Measurements from ENCODE around the gene NHS. TPM values are rescaled to one million over a fixed set of nuclear protein-coding genes. Genes with fewer than 3 reads are reported as not detected.
A peak's percentile ranks its signal among the peaks of the same experiment; 100 is the strongest.

NHS gene
- total RNA-seq, 1 donor from 2014 or later = 6.6 TPM

- Mint-ChIP-seq H3K27me3 (ENCODE audit: low read depth, unreplicated experiment) (no peaks in the 10 kb centered on the region), H3K4me3 (ENCODE audit: unreplicated experiment) (no peak overlapping the region), H3K4me1 (ENCODE audit: low read depth, unreplicated experiment) (peaks cover 61% of the 10 kb centered on the region), H3K9me3 (ENCODE audit: unreplicated experiment) (no peaks in the 10 kb centered on the region), H3K27ac (ENCODE audit: unreplicated experiment) (no peak overlapping the region), H3K36me3 (ENCODE audit: low read depth, unreplicated experiment) (no peaks in the 10 kb centered on the region)
- no peak overlapping the region for H3K4me3 ChIP-seq (ENCODE audit: insufficient read depth, low read depth, low read length)
- no peaks in the 10 kb centered on the region for H3K36me3 ChIP-seq (ENCODE audit: insufficient read depth, low read length)
- H3K79me2 ChIP-seq (ENCODE audit: insufficient read depth, low read length) = peaks cover 6% of the 10 kb centered on the region
- peak; percentile 69 for DNase-seq (ENCODE audit: low read depth)
- H3K4me2 ChIP-seq (ENCODE audit: low read length) = no peak overlapping the region
- FAIRE-seq = peak; percentile 100
- H3K9me3 ChIP-seq (ENCODE audit: insufficient read depth, low read depth, low read length) = no peaks in the 10 kb centered on the region
- H3K27ac ChIP-seq (ENCODE audit: low read depth, low read length) = peak overlapping the region; percentile 12
- H4K20me1 ChIP-seq (ENCODE audit: insufficient read depth, low read length) = no peaks in the 10 kb centered on the region
- TF ChIP-seq EZH2 (IDR thresholded peaks at IDR 0.05; ENCODE audit: insufficient read depth, low read length) (no peak), CTCF (IDR thresholded peaks at IDR 0.05; ENCODE audit: insufficient read depth, low read depth, low read length) (no peak)
- no peak overlapping the region for H2AFZ ChIP-seq (ENCODE audit: low read depth, low read length)
- H3K27me3 ChIP-seq (ENCODE audit: insufficient read depth, low read length) = no peaks in the 10 kb centered on the region
- no peak overlapping the region for H3K9ac ChIP-seq (ENCODE audit: low read length)
- peaks cover 46% of the 10 kb centered on the region for H3K4me1 ChIP-seq (ENCODE audit: insufficient read depth, low read length)
Observed at GRCh38 chrX:17550011-17550410, 175.0 kb downstream of the NHS start.

- DNase-seq (ENCODE audit: low read depth) (peak; percentile 73), FAIRE-seq (peak; percentile 95)
- TF ChIP-seq CTCF (IDR thresholded peaks at IDR 0.05; ENCODE audit: insufficient read depth, low read depth, low read length) (no peak), EZH2 (IDR thresholded peaks at IDR 0.05; ENCODE audit: insufficient read depth, low read length) (no peak)
- Histone ChIP-seq H2AFZ (ENCODE audit: low read depth, low read length) (no peak overlapping the region), H3K9me3 (ENCODE audit: insufficient read depth, low read depth, low read length) (no peaks in the 10 kb centered on the region), H3K4me2 (ENCODE audit: low read length) (peak overlapping the region; percentile 18), H3K9ac (ENCODE audit: low read length) (peak overlapping the region; percentile 16), H3K27ac (ENCODE audit: low read depth, low read length) (peak overlapping the region; percentile 71), H3K4me1 (ENCODE audit: insufficient read depth, low read length) (peaks cover 46% of the 10 kb centered on the region), H3K79me2 (ENCODE audit: insufficient read depth, low read length) (peaks cover 21% of the 10 kb centered on the region), H4K20me1 (ENCODE audit: insufficient read depth, low read length) (no peaks in the 10 kb centered on the region), H3K27me3 (ENCODE audit: insufficient read depth, low read length) (no peaks in the 10 kb centered on the region), H3K36me3 (ENCODE audit: insufficient read depth, low read length) (no peaks in the 10 kb centered on the region), H3K4me3 (ENCODE audit: insufficient read depth, low read depth, low read length) (no peak overlapping the region)
- peaks cover 60% of the 10 kb centered on the region for H3K4me1 Mint-ChIP-seq (ENCODE audit: low read depth, unreplicated experiment)
- no peak overlapping the region for H3K4me3 Mint-ChIP-seq (ENCODE audit: unreplicated experiment)
- no peaks in the 10 kb centered on the region for H3K36me3 Mint-ChIP-seq (ENCODE audit: low read depth, unreplicated experiment)
- peaks cover 3% of the 10 kb centered on the region for H3K9me3 Mint-ChIP-seq (ENCODE audit: unreplicated experiment)
- peak overlapping the region; percentile 80 for H3K27ac Mint-ChIP-seq (ENCODE audit: unreplicated experiment)
- no peaks in the 10 kb centered on the region for H3K27me3 Mint-ChIP-seq (ENCODE audit: low read depth, unreplicated experiment)
Observed at GRCh38 chrX:17552044-17552650, 177.1 kb downstream of the NHS start.

DNA sequence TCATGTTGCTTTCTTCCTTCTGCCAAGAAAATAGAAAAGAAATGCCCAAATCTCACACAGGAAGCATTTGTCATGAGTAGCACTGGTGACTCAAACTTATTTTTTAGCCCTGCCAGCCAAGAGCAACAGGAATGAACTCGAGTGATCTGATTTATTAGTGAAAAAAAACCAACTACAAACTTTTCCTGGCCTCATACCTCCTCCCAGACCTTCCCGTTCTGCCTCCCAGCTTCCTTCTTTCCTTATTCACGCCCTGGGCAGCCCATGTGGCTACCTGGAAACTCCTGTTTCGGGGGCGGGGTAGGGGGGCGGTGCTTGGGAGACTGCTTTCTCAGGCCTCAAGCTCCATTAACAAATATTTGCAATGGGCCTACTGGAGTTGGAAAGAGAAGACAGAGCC is 178.5 kb downstream of the NHS start:
- Histone ChIP-seq H3K27ac (ENCODE audit: low read depth, low read length) (peak overlapping the region; percentile 71), H3K9ac (ENCODE audit: low read length) (peak overlapping the region; percentile 25), H3K4me1 (ENCODE audit: insufficient read depth, low read length) (peaks cover 37% of the 10 kb centered on the region), H3K36me3 (ENCODE audit: insufficient read depth, low read length) (no peaks in the 10 kb centered on the region), H4K20me1 (ENCODE audit: insufficient read depth, low read length) (no peaks in the 10 kb centered on the region), H2AFZ (ENCODE audit: low read depth, low read length) (no peak overlapping the region), H3K9me3 (ENCODE audit: insufficient read depth, low read depth, low read length) (no peaks in the 10 kb centered on the region), H3K4me3 (ENCODE audit: insufficient read depth, low read depth, low read length) (no peak overlapping the region), H3K79me2 (ENCODE audit: insufficient read depth, low read length) (peaks cover 23% of the 10 kb centered on the region), H3K27me3 (ENCODE audit: insufficient read depth, low read length) (no peaks in the 10 kb centered on the region), H3K4me2 (ENCODE audit: low read length) (peak overlapping the region; percentile 18)
- Mint-ChIP-seq H3K27ac (ENCODE audit: unreplicated experiment) (peak overlapping the region; percentile 58), H3K4me1 (ENCODE audit: low read depth, unreplicated experiment) (peaks cover 47% of the 10 kb centered on the region), H3K36me3 (ENCODE audit: low read depth, unreplicated experiment) (no peaks in the 10 kb centered on the region), H3K4me3 (ENCODE audit: unreplicated experiment) (no peak overlapping the region), H3K27me3 (ENCODE audit: low read depth, unreplicated experiment) (no peaks in the 10 kb centered on the region), H3K9me3 (ENCODE audit: unreplicated experiment) (peaks cover 3% of the 10 kb centered on the region)
- FAIRE-seq (no peak), DNase-seq (ENCODE audit: low read depth) (peak; percentile 87)
- TF ChIP-seq CTCF (IDR thresholded peaks at IDR 0.05; ENCODE audit: insufficient read depth, low read depth, low read length) (no peak), EZH2 (IDR thresholded peaks at IDR 0.05; ENCODE audit: insufficient read depth, low read length) (no peak)
